ENCODE measurements around the gene RNF212B.

- TF ChIP-seq EZH2 (IDR thresholded peaks at IDR 0.05; ENCODE audit: borderline replicate concordance, insufficient read depth, low read length, poor library complexity, severe bottlenecking) (no peak), SMC3 (conservative IDR thresholded peaks at IDR 0.05; ENCODE audit: poor library complexity) (no peak)
Measured at GRCh38 chr14:23302290-23303225, 64.8 kb downstream of the RNF212B start, which contains the start of gene PPP1R3E.
